ENCODE results near the gene LIPM. TPM values are rescaled to one million over a fixed set of nuclear protein-coding genes. Genes with fewer than 3 reads are reported as not detected.

Gene LIPM
- total RNA-seq, 1 donor from 2014 or later = not detected

DNA sequence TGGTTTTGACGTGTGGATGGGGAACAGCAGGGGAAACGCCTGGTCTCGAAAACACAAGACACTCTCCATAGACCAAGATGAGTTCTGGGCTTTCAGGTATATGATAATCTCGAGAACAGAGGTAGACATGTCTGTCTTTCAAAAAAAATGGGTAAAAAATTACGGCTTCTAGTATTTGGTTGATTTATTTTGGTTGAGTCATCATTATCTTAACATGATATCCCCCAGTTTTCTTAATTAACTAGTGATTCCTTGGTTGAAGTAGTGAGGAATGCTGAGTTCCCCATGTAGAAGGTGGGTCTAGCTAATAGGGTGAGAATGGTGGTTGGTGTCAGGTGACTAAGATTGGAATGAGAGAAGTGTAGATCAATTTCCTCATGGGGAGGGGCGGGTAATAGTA is 10.7 kb downstream of the LIPM start:
- no peak overlapping the region for H3K27ac ChIP-seq
- no peak for ATAC-seq
- DNase-seq = no peak
- H3K27me3 ChIP-seq = no peaks in the 10 kb centered on the region
- H3K4me1 ChIP-seq = no peaks in the 10 kb centered on the region
- TF ChIP-seq, protein P1, sequence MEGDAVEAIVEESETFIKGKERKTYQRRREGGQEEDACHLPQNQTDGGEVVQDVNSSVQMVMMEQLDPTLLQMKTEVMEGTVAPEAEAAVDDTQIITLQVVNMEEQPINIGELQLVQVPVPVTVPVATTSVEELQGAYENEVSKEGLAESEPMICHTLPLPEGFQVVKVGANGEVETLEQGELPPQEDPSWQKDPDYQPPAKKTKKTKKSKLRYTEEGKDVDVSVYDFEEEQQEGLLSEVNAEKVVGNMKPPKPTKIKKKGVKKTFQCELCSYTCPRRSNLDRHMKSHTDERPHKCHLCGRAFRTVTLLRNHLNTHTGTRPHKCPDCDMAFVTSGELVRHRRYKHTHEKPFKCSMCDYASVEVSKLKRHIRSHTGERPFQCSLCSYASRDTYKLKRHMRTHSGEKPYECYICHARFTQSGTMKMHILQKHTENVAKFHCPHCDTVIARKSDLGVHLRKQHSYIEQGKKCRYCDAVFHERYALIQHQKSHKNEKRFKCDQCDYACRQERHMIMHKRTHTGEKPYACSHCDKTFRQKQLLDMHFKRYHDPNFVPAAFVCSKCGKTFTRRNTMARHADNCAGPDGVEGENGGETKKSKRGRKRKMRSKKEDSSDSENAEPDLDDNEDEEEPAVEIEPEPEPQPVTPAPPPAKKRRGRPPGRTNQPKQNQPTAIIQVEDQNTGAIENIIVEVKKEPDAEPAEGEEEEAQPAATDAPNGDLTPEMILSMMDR (IDR thresholded peaks at IDR 0.05) = no peak
- intact Hi-C loops (cut with DNase I) = no loop called here
- no peaks in the 10 kb centered on the region for H3K9me3 ChIP-seq
- H3K36me3 ChIP-seq = no peaks in the 10 kb centered on the region
- H3K4me3 ChIP-seq = no peak overlapping the region

DNA sequence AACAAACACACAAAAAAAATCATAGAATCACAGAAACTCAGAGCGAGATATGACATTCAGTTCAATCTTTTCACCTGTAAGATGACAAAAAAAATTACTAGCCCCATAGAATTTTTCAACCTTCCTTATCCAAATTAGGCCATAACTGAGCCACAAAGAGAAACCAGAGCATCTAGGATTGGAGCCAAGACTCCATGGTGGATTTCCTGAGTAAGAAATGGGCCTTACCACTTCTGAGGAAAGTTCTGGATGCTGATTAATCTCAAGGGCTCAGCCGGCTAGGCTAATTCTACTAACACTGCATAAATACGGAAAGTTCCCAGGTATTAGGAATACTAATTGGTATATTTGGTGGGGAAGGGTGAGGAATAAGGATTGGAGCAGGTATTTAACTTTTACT is 16.8 kb downstream of the LIPM start:
- TF ChIP-seq, protein P1 (IDR thresholded peaks at IDR 0.05) = no peak
- Histone ChIP-seq H3K27ac (no peak overlapping the region), H3K4me1 (no peaks in the 10 kb centered on the region), H3K9me3 (no peaks in the 10 kb centered on the region), H3K4me3 (no peak overlapping the region), H3K36me3 (no peaks in the 10 kb centered on the region), H3K27me3 (no peaks in the 10 kb centered on the region)
- DNase-seq (no peak), ATAC-seq (no peak)
- intact Hi-C loops (cut with DNase I) = no loop called here

DNA sequence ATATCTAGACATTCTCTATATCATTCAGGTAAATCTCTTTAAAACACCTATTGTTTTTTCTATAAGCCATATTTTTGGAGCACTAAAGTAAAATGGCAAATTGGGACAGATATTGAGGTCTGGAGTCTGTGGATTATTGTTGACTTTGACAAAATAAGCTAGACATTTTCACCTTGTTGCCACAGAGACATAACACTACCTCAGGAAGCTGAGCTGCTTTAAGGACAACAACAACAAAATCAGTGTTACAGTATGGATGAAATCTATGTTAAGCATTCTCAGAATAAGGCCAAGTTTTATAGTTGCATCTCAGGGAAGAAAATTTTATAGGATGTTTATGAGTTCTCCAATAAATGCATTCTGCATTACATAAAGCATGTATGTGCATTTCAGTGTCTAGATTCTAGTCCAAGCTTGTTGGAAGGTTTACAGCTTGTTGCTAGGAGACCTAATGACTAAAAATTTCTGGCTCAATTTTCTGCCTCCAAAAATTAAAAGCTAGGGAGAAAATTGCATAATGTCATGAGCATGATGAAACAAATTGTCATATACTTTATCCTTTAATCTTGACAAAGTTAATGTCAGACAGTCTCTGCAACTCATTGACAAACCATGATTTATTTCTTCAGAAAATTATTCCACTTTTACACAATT is 18.3 kb downstream of the LIPM start:
- Histone ChIP-seq H3K4me1 (no peaks in the 10 kb centered on the region), H3K36me3 (no peaks in the 10 kb centered on the region), H3K27ac (no peak overlapping the region), H3K9me3 (no peaks in the 10 kb centered on the region), H3K27me3 (no peaks in the 10 kb centered on the region), H3K4me3 (no peak overlapping the region)
- intact Hi-C loops (cut with DNase I) = no loop called here
- DNase-seq = no peak
- no peak for ATAC-seq
- TF ChIP-seq, protein P1 (IDR thresholded peaks at IDR 0.05) = no peak

DNA sequence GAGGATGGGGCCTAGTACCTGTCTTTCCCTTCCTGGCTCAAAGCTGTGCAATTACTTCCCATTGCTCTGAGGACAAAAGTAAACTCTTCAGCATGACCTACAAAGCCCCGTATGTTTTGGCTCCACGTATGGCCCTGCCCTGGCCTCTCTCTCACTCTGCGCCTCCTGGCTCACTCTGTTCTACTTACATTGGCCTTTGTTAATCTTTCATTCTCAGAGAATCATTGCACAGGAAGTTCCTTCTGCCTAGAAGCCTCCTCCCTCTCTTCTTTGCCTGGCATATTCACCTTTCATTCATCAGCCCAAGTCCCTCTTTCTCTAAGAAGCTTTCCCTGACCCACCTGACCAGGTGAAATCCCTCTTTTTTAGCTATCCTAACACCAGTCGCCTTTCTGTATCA is 23.9 kb downstream of the LIPM start:
- H3K4me1 ChIP-seq = no peaks in the 10 kb centered on the region
- intact Hi-C loops (cut with DNase I) = no loop called here
- no peaks in the 10 kb centered on the region for H3K9me3 ChIP-seq
- no peaks in the 10 kb centered on the region for H3K36me3 ChIP-seq
- TF ChIP-seq, protein P1 (IDR thresholded peaks at IDR 0.05) = no peak
- H3K4me3 ChIP-seq = no peak overlapping the region
- ATAC-seq (no peak), DNase-seq (no peak)
- no peak overlapping the region for H3K27ac ChIP-seq
- no peaks in the 10 kb centered on the region for H3K27me3 ChIP-seq

DNA sequence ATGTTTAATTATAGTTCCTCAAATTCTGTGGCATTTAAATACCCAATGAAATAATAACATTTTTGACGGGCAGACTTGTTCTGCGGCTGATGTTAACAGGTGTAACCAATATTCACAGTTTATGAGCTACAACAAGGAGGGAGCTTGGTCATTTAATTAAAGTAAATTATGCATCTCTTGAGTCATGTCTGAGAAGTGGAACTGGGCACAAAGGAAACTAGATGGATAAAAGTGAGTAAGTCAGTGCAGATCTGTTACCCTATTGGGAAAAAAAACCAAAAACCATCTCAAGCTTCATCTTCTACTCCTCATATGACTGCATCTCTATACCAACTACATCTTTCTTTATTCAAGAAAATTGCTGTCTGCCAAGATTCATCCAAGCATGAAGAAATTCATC is 25.1 kb downstream of the LIPM start:
- ATAC-seq (no peak), DNase-seq (no peak)
- no peak overlapping the region for H3K4me3 ChIP-seq
- intact Hi-C loops (cut with DNase I) = no loop called here
- no peaks in the 10 kb centered on the region for H3K4me1 ChIP-seq
- no peaks in the 10 kb centered on the region for H3K9me3 ChIP-seq
- no peak overlapping the region for H3K27ac ChIP-seq
- TF ChIP-seq, protein P1 (IDR thresholded peaks at IDR 0.05) = no peak
- H3K27me3 ChIP-seq = no peaks in the 10 kb centered on the region
- no peaks in the 10 kb centered on the region for H3K36me3 ChIP-seq

DNA sequence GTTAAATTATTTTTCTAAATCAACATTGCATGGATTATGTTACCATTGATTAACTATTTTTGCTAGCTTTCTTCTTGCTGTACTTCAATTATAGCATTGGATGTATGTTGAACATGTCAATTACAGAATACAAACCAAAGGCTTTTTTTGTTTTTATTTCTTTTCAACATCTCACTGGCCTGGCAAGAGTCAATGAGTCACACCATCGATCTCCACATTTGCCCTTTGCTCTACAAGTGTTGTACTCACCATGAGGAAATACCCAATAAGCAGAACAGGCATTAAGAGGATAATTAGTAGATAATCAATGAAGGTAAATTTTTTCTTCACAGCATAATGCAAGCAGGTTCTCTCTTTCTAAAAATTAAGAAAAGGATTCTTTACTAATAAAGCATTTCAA is 25.8 kb downstream of the LIPM start:
- H3K27me3 ChIP-seq = no peaks in the 10 kb centered on the region
- DNase-seq = no peak
- intact Hi-C loops (cut with DNase I) = no loop called here
- TF ChIP-seq, protein P1 (IDR thresholded peaks at IDR 0.05) = no peak
- ATAC-seq = no peak
- H3K4me3 ChIP-seq = no peak overlapping the region
- H3K9me3 ChIP-seq = no peaks in the 10 kb centered on the region
- no peaks in the 10 kb centered on the region for H3K36me3 ChIP-seq
- H3K4me1 ChIP-seq = no peaks in the 10 kb centered on the region
- H3K27ac ChIP-seq = no peak overlapping the region
